ENCODE results near the gene MCF2L2.
"Not testable (repeated sequence)": the region's sequence is repeated elsewhere in the genome, so short reads cannot be mapped to it uniquely, and the experiment has no call there.

Gene MCF2L2

GRCh38 chr3:183394150-183394549 is 34.3 kb downstream of the MCF2L2 start:
- DNase-seq, result no peak

DNA sequence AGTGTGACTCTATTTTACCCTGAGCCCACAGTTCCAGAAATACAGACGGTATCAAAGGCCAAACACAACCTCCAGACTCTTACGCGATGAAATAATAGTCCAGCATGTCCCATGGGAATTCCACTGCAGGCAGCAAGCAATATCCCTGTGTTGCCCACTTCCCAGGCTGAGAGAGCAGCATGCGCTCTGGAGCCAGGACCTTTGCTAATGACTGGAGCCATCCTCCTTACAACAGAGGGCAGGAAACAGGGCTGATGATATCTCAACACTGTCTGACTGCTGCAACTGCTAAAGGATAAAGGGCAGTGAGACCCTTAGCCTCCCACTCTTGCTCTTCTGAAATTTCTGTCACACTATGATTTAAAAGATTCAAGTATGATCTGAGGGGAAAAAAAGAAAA is 34.8 kb downstream of the MCF2L2 start:
- no peak for DNase-seq

DNA sequence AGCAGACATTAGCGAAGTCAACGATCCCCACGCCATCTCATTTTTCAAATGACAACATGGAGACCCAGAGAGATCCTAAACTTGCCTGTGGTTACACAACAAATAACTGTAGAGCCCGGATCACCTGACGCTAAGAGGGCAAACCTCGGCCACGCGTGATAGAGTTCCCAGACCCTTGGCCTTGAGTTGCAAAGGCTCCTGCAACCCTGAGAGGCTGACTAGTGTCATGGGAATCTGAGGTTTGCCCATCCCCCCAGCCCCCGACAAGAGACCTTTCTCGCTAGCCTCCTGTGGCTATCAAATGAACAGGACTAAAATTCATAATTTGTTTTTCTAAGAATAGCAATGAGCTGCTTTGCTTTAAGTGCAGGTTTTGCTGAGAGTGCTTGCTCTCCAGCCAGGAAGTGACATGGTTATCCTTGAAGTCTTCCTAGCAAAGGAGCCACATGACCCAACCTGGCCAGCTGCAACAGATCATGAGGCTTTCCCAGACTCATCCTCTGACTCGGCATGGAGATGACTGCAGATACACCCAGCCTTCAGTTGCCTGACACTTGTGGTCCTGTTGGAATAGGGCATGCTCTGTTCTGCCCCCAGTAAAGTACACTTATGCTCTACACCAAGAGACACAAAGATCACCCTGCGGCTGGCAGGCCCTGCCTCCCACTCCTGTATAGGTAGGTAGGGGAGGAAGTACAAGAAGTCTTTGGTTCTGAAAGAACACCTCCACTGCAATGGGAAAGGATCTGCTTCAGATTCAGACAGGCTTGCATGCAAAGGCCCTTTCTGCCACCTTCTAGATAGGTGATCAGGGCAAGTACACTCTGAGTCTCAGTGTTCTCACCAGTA is 36.0 kb downstream of the MCF2L2 start:
- DNase-seq, result no peak

DNA sequence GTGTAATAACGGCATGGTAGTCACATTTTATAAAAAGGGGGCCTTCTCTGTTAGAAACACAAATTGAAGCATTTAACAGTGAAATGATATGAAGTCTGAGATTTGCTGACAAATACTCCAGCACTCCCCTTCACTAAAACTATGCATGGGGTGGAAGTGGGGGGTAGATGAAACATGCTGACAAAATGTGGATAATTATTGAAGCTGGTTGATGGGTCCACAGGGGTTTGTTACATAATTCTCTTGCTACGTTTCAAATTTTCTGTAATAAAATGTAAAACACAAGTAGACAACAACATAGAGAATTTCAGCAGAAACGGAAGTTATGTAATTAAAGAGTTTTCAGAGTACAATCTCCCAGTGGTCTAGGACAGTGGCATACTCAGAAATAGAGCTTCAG is 37.0 kb downstream of the MCF2L2 start:
- DNase-seq, result no peak

GRCh38 chr3:183390844-183391243 is 37.6 kb downstream of the MCF2L2 start:
- no peak for DNase-seq

- DNase-seq, result no peak
Measured at GRCh38 chr3:183388213-183388895, 40.1 kb downstream of the MCF2L2 start.

DNA sequence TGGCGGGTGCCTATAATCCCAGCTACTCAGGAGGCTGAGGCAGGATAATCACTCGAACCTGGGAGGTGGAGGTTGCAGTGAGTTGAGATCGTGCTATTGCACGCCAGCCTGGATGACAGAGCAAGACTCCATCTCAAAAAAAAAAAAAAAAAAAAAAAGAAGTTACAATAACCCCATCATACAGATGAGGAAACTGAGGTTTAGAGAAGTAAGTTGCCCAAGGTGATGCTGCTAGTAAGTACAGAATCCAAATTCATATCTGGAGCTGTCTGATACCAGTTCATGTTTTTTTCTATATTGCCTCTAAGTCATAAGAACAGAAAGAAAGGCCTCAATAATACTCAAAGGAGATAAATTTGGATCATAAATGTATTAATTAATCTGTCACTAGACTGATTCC is 40.6 kb downstream of the MCF2L2 start:
- no peak for DNase-seq

DNA sequence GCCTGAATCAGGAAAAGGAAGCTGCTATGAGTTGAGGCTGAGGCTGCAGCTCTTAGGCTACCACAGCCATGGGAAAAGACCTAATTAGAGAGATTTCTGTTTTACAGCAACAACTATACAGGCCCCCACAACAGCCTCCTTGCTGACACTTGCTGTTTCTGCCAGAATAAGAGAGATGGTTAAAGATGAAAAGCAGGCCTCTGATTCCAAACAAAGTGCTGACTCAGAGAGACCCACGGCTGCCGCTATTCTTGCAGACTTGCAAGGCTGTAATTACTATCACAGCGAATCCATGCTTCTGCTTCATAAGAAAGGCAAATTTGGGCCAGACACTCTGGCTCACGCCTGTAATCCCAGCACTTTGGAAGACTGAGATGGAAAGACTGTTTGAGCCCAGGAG is 41.8 kb downstream of the MCF2L2 start:
- no peak for DNase-seq

DNA sequence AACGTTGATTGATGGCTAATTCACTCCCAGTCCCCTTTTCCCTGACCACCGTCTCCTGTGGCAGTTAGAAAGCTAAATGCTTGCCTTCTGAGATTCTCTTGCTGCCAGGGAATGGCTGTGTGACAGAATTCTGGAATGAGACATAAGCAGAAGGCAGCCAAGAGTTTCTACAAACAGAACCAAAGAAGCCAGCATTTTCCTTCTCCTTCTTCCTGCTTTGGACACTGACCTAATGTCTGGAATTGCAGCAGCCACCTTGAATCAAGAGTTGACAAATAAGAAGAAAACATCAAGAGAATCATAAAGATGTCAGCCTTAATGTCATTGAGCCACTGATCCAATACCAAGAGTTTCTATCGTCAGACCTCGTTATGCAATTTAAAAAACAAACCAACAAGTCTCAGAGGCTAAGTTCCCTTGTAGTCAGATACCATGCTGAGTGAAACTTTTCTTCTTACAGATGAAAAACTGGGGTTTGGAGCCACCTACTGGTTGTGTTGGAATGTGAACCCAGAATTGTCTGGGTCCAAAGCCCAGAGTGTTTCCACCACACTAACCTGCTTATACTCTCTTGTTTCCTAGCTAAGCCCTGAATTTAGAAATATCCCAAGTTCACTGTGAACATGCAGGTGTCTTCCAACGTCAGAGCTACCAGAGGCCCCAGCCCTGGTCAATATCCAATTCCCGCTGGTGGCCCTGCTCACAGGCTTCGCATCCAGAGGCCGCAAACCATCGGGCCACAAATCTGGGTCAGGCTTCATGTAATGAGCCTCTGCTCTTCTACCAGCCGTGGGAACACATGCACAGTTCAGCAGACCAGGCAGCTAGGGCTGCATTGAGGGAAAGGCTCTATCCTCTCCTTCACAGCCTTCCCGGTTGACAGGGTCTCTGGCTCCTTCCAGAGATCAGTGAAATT is 42.5 kb downstream of the MCF2L2 start:
- DNase-seq, result peak; percentile 74

DNA sequence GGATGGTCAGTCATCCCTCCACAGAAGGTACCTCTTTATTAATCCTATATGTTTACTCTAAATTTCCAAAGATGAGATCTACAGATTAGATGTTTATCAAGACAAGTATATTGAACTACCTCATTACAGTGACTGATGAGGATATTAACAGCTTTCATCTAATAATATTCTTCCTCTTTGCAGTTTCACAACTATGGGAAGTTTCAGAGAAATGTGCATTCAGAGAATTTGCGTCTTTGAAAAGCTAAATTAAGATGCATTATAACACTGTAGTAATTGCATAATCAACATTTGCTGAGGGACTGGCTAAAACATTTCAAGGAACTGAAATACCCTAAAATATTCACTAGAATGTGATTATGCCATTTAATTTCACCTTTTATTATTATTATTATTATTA is 46.7 kb downstream of the MCF2L2 start:
- DNase-seq, result no peak

GRCh38 chr3:183381179-183381578 is 47.2 kb downstream of the MCF2L2 start:
- DNase-seq, result no peak

- no peak for DNase-seq
Measured at GRCh38 chr3:183378951-183379350, 49.5 kb downstream of the MCF2L2 start.

GRCh38 chr3:183378545-183378944 is 49.9 kb downstream of the MCF2L2 start:
- no peak for DNase-seq

DNA sequence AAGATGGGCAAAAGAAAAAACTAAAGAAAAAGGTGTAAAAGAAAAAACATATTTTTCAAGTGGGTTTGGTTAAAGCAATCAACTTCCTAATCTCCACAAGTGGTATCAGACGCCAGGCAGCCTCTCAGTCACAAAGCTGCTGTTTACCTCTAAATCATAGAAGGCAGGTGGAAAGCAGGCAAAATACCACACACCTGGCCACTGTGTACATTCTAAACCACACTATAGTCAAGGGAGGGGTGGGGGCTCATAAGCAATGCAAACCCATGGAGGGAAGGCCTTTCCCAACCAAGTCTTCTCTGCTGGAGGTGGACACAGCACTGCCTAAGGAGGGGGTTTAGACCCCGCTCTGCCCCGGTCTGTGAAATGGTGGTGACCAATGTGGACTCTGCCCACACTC is 50.4 kb downstream of the MCF2L2 start:
- no peak for DNase-seq

GRCh38 chr3:183377307-183377959 is 51.0 kb downstream of the MCF2L2 start:
- DNase-seq, result peak; percentile 16

DNA sequence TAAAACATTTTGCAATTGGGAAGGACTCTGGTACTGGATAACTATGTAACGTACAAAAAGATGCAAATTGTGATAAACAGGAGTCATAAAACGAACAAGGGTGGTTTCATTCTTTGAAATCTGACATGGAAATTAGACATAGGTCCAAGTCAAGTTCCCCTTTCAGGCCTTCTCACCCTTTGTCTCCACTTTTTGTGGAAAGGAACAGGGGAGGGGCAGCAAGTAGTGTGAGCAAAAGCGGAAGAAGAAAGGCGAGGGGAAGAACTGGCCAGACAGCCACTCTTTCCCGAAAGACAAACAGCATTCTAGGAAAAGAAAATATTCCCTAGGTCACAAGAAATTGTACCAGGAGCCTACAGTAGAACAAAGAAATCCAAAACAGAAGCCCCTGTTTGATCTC is 52.6 kb downstream of the MCF2L2 start:
- DNase-seq, result no peak

GRCh38 chr3:183375337-183375736 is 53.1 kb downstream of the MCF2L2 start:
- peak; percentile 12 for DNase-seq

GRCh38 chr3:183372911-183373310 is 55.5 kb downstream of the MCF2L2 start:
- DNase-seq, result no peak

GRCh38 chr3:183371600-183371968 is 56.8 kb downstream of the MCF2L2 start:
- not testable (repeated sequence) for DNase-seq

DNA sequence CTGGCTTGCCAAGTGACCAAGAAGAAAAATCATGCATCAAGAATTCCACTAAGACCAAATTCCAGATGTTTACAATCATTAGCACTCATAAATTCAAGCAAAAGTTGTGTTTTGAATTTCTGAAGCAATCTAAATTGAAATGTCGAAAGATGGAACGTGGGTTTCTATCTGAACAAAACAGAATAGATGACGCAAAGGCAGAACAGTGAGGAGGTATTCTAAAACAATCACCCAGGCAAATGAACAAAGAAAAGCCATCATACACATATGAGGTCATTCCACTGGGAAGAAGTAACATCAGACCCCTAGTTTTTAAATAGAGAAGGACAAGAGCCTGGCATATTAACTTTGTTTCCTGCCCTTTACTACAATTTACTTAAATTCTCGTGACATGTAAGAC is 58.0 kb downstream of the MCF2L2 start:
- DNase-seq, result no peak

- DNase-seq, result no peak
Measured at GRCh38 chr3:183369627-183370026, 58.8 kb downstream of the MCF2L2 start.

GRCh38 chr3:183369117-183369516 is 59.3 kb downstream of the MCF2L2 start:
- no peak for DNase-seq

Measured in activated CD4-positive, alpha-beta T cell treated with anti-CD3 and anti-CD28 coated beads, Interleukin-10, Interleukin-2, amounts not matched to agents 100 ng/mL and 50 ng/mL, durations not matched to agents 16 hours and 8 hours (primary cell).